Testis (tissue), 2 donors: Measurements from ENCODE around the gene MRPS27.

Experiments used
- POLR2A ChIP-seq: fragments of 450-650 bp; IDR thresholded peaks from one replicate; pipeline ENCODE4 v1.6.1; 2017; ENCODE audit warnings: antibody characterized with exemption, mild to moderate bottlenecking, moderate library complexity
- TF ChIP-seq, protein P1 (sequence below), 3 experiments: fragments of 450-650 bp in 2 of 3; fragments of 200-600 bp in 1 of 3; sonication (generic) in 1 of 3; IDR thresholded peaks; one replicate each; pipeline ENCODE4 v1.5.1; 2016 to 2019; ENCODE audit warnings: antibody characterized with exemption in 3 of 3, mild to moderate bottlenecking in 2 of 3, moderate library complexity in 1 of 3

DNA sequence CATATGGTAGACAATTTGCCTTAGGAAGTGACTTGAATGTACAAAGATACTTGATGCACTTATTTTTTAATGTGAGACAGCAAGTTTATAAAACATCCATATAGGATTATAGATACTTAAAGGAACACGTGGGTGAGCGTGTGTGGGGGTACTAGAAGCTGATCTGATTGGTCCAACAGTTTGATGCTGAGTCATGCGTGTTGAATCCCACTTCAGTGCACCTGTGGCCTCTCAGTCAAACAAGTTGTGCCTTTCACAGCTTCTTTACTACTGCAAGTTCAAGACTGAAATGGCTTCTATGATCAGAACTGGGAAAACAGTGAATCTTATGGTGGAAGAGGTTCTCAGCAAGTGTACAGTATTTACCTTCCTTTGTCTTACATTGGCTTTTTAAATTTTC lies 113.9 kb downstream of the MRPS27 start:
- TF ChIP-seq, protein P1, sequence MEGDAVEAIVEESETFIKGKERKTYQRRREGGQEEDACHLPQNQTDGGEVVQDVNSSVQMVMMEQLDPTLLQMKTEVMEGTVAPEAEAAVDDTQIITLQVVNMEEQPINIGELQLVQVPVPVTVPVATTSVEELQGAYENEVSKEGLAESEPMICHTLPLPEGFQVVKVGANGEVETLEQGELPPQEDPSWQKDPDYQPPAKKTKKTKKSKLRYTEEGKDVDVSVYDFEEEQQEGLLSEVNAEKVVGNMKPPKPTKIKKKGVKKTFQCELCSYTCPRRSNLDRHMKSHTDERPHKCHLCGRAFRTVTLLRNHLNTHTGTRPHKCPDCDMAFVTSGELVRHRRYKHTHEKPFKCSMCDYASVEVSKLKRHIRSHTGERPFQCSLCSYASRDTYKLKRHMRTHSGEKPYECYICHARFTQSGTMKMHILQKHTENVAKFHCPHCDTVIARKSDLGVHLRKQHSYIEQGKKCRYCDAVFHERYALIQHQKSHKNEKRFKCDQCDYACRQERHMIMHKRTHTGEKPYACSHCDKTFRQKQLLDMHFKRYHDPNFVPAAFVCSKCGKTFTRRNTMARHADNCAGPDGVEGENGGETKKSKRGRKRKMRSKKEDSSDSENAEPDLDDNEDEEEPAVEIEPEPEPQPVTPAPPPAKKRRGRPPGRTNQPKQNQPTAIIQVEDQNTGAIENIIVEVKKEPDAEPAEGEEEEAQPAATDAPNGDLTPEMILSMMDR (IDR thresholded peaks at IDR 0.05): no peak
- TF ChIP-seq POLR2A: no peak
